GM21737 (cell line): ENCODE data around the gene CD99L2.
"Not testable (repeated sequence)": the region's sequence is repeated elsewhere in the genome, so short reads cannot be mapped to it uniquely, and the experiment has no call there.

ENCODE experiments used
- ATAC-seq: cut with Tn5 transposase; IDR thresholded peaks from one replicate; pipeline ENCODE4 v1.9.1; 2021; ENCODE audit warnings: mild to moderate bottlenecking, moderate library complexity; ENCODE audit not compliant: unreplicated experiment

Gene CD99L2

GRCh38 chrX:150897421-150898320, 797 bp downstream of the CD99L2 start:
- peak; percentile 11 for ATAC-seq

- ATAC-seq, result no peak
Measured at GRCh38 chrX:150896632-150897031, 1.8 kb downstream of the CD99L2 start.

- no peak for ATAC-seq
Measured at GRCh38 chrX:150893936-150894335, 4.5 kb downstream of the CD99L2 start.

- no peak for ATAC-seq
Measured at GRCh38 chrX:150889131-150889530, 9.3 kb downstream of the CD99L2 start.

- ATAC-seq, result no peak
Measured at GRCh38 chrX:150887906-150888465, 10.5 kb downstream of the CD99L2 start.

- ATAC-seq, result not testable (repeated sequence)
Measured at GRCh38 chrX:150887268-150887667, 11.2 kb downstream of the CD99L2 start.

- no peak for ATAC-seq
Measured at GRCh38 chrX:150886381-150886780, 12.1 kb downstream of the CD99L2 start.

- ATAC-seq, result peak; percentile 11
Measured at GRCh38 chrX:150880808-150881165, 17.7 kb downstream of the CD99L2 start.

GRCh38 chrX:150879855-150880807, 18.3 kb downstream of the CD99L2 start:
- peak; percentile 67 for ATAC-seq

- ATAC-seq, result not testable (repeated sequence)
Measured at GRCh38 chrX:150875621-150876020, 22.8 kb downstream of the CD99L2 start.

GRCh38 chrX:150874448-150874847, 24.0 kb downstream of the CD99L2 start:
- ATAC-seq, result no peak

GRCh38 chrX:150873616-150874015, 24.9 kb downstream of the CD99L2 start:
- ATAC-seq, result no peak

- no peak for ATAC-seq
Measured at GRCh38 chrX:150872773-150873336, 25.6 kb downstream of the CD99L2 start.

- ATAC-seq, result no peak
Measured at GRCh38 chrX:150871341-150871811, 27.1 kb downstream of the CD99L2 start.

- no peak for ATAC-seq
Measured at GRCh38 chrX:150870487-150871340, 27.8 kb downstream of the CD99L2 start.

GRCh38 chrX:150870029-150870428, 28.4 kb downstream of the CD99L2 start:
- no peak for ATAC-seq

- ATAC-seq, result no peak
Measured at GRCh38 chrX:150869450-150869849, 29.0 kb downstream of the CD99L2 start.

- ATAC-seq, result no peak
Measured at GRCh38 chrX:150868625-150869024, 29.8 kb downstream of the CD99L2 start.

- ATAC-seq, result no peak
Measured at GRCh38 chrX:150864127-150864526, 34.3 kb downstream of the CD99L2 start.

GRCh38 chrX:150863191-150863590, 35.3 kb downstream of the CD99L2 start:
- no peak for ATAC-seq
